GM23248 (cell line): ENCODE data around the gene SEL1L. TPM values are rescaled to one million over a fixed set of nuclear protein-coding genes. Genes with fewer than 3 reads are reported as not detected.
A peak's percentile ranks its signal among the peaks of the same experiment; 100 is the strongest.

Experiments
- DNase-seq: peaks from one replicate; pipeline ENCODE4 v3.0.0-alpha.2; 2015
- H2AFZ ChIP-seq: fragments of 200-600 bp; sonication (generic); 2 replicates; pipeline ENCODE4 v1.6.1; 2016; ENCODE audit warnings: antibody characterized with exemption
- H3F3A ChIP-seq: fragments of 200-600 bp; sonication (generic); 2 replicates; pipeline ENCODE4 v1.6.1; 2016; ENCODE audit warnings: mild to moderate bottlenecking, antibody characterized with exemption, mixed run types; ENCODE audit not compliant: insufficient read depth
- H3K27ac ChIP-seq: fragments of 200-600 bp; sonication (generic); 2 replicates; pipeline ENCODE4 v1.5.1; 2016; ENCODE audit warnings: mild to moderate bottlenecking
- H3K27me3 ChIP-seq: fragments of 200-600 bp; sonication (generic); replicated peaks from 2 replicates; pipeline ENCODE4 v1.6.1; 2016; ENCODE audit warnings: mild to moderate bottlenecking; ENCODE audit not compliant: insufficient read depth
- H3K36me3 ChIP-seq: fragments of 200-600 bp; sonication (generic); 2 replicates; pipeline ENCODE4 v1.6.1; 2016; ENCODE audit warnings: low read depth, mild to moderate bottlenecking
- H3K4me1 ChIP-seq: fragments of 200-600 bp; sonication (generic); 2 replicates; pipeline ENCODE4 v1.6.1; 2016; ENCODE audit warnings: mild to moderate bottlenecking; ENCODE audit not compliant: insufficient read depth
- H3K4me2 ChIP-seq: fragments of 200-600 bp; sonication (generic); one replicate; pipeline ENCODE4 v1.6.1; 2016; ENCODE audit warnings: mild to moderate bottlenecking; ENCODE audit not compliant: unreplicated experiment
- H3K4me3 ChIP-seq: fragments of 200-600 bp; sonication (generic); 2 replicates; pipeline ENCODE4 v1.5.1; 2016; ENCODE audit warnings: mild to moderate bottlenecking
- H3K79me2 ChIP-seq: fragments of 200-600 bp; sonication (generic); 2 replicates; pipeline ENCODE4 v1.6.1; 2016; ENCODE audit warnings: mild to moderate bottlenecking; ENCODE audit not compliant: insufficient read depth
- H3K9ac ChIP-seq: fragments of 200-600 bp; sonication (generic); 2 replicates; pipeline ENCODE4 v1.6.1; 2016; ENCODE audit warnings: mild to moderate bottlenecking
- H3K9me2 ChIP-seq: fragments of 200-600 bp; sonication (generic); 2 replicates; pipeline ENCODE4 v1.6.1; 2016; ENCODE audit warnings: mixed run types, mild to moderate bottlenecking, moderate library complexity; ENCODE audit not compliant: insufficient read depth
- H3K9me3 ChIP-seq: fragments of 200-600 bp; sonication (generic); one replicate; pipeline ENCODE4 v1.6.1; 2017; ENCODE audit warnings: low read depth
- H4K20me1 ChIP-seq: fragments of 200-600 bp; sonication (generic); 2 replicates; pipeline ENCODE4 v1.6.0; 2016; ENCODE audit not compliant: insufficient read depth
- EZH2 ChIP-seq: fragments of 200-600 bp; sonication (generic); IDR thresholded peaks from 2 replicates; pipeline ENCODE4 v1.6.1; 2018; ENCODE audit warnings: antibody characterized with exemption, mild to moderate bottlenecking; ENCODE audit not compliant: insufficient read depth, poor library complexity, severe bottlenecking
- EZH2phosphoT487 ChIP-seq: fragments of 200-600 bp; sonication (generic); IDR thresholded peaks from 2 replicates; pipeline ENCODE4 v1.6.1; 2018; ENCODE audit warnings: antibody characterized with exemption, moderate library complexity, mild to moderate bottlenecking, low read depth; ENCODE audit not compliant: insufficient read depth
- WGBS, 2 experiments: methylation state at CpG; one replicate each; pipeline ENCODE4 v1.1.6; 2015 to 2017; ENCODE audit warnings: low lambda C conversion rate in 2 of 2, low coverage in 1 of 2; ENCODE audit errors: missing lambda C conversion rate in 2 of 2; 5-methylcytosine and 5-hydroxymethylcytosine counted together
- in situ Hi-C: fragments of 300-500 bp; cut with MboI; formaldehyde crosslinking; loops from 2 replicates; pipeline ENCODE4 v1.15.0; 2020
- polyA plus RNA-seq: library from polyadenylated mRNA; unstranded; fragments of >200 nt; fragmentation: Nextera tagmentation; extraction: Ambion mirVana; gene quantifications from 2 replicates; pipeline ENCODE4 v1.2.1, GENCODE V29; 2016
- total RNA-seq: library from RNA; depleted of rRNA; stranded (reverse); fragments of >200 nt; shearing (Covaris generic); gene quantifications from 2 replicates; pipeline ENCODE4 v1.2.3, GENCODE V29; 2014

The SEL1L gene
- total and polyA plus RNA-seq, 2 experiments from 2014 or later = 49.4 to 69.2 TPM

GRCh38 chr14:81567302-81567701 lies 33.6 kb upstream of the SEL1L start:
- no peaks in the 10 kb centered on the region for H3K36me3 ChIP-seq
- H3K4me2 ChIP-seq = no peak overlapping the region
- H3K9me3 ChIP-seq = no peaks in the 10 kb centered on the region
- no peaks in the 10 kb centered on the region for H3K4me1 ChIP-seq
- no peaks in the 10 kb centered on the region for H3K79me2 ChIP-seq
- no peak overlapping the region for H3K27ac ChIP-seq
- WGBS, 2 experiments = 60 to 65% methylated on average over 6 of the region's 6 CpGs
- peak; percentile 4 for DNase-seq
- H3K9me2 ChIP-seq = no peaks in the 10 kb centered on the region
- no peak overlapping the region for H3K4me3 ChIP-seq
- H3F3A ChIP-seq = no peaks in the 10 kb centered on the region
- no peaks in the 10 kb centered on the region for H3K27me3 ChIP-seq
- TF ChIP-seq EZH2 = no peak
- no peak for TF ChIP-seq EZH2phosphoT487
- H4K20me1 ChIP-seq = no peaks in the 10 kb centered on the region
- H3K9ac ChIP-seq = no peak overlapping the region
- H2AFZ ChIP-seq = no peak overlapping the region
- in situ Hi-C loops = no loop called here

- Histone ChIP-seq H3K27me3 (no peaks in the 10 kb centered on the region), H3K9me3 (no peaks in the 10 kb centered on the region), H3F3A (no peaks in the 10 kb centered on the region), H3K9ac (no peak overlapping the region), H2AFZ (no peak overlapping the region), H3K4me3 (no peak overlapping the region), H3K27ac (no peak overlapping the region), H4K20me1 (no peaks in the 10 kb centered on the region), H3K9me2 (no peaks in the 10 kb centered on the region), H3K36me3 (no peaks in the 10 kb centered on the region), H3K4me1 (no peaks in the 10 kb centered on the region), H3K79me2 (no peaks in the 10 kb centered on the region), H3K4me2 (no peak overlapping the region)
- in situ Hi-C loops = no loop called here
- DNase-seq = peak; percentile 43
- WGBS, 2 experiments = 26 to 27% methylated on average over 7 of the region's 7 CpGs
- TF ChIP-seq EZH2 (no peak), EZH2phosphoT487 (no peak)
Observed at GRCh38 chr14:81565441-81566290, 32.0 kb upstream of the SEL1L start.

- H3F3A ChIP-seq = no peaks in the 10 kb centered on the region
- in situ Hi-C loops = no loop called here
- H3K9me3 ChIP-seq = no peaks in the 10 kb centered on the region
- no peaks in the 10 kb centered on the region for H3K79me2 ChIP-seq
- H3K9me2 ChIP-seq = no peaks in the 10 kb centered on the region
- no peak overlapping the region for H3K9ac ChIP-seq
- H3K4me3 ChIP-seq = no peak overlapping the region
- H2AFZ ChIP-seq = 0 out of 2 replicates have a peak overlapping the region, but pooled peaks have one; percentile 29
- H3K4me2 ChIP-seq = no peak overlapping the region
- no peak for TF ChIP-seq EZH2
- no peak for TF ChIP-seq EZH2phosphoT487
- H3K4me1 ChIP-seq = no peaks in the 10 kb centered on the region
- no peaks in the 10 kb centered on the region for H3K36me3 ChIP-seq
- H3K27ac ChIP-seq = no peak overlapping the region
- DNase-seq = peak; percentile 8
- WGBS, 2 experiments = 53 to 57% methylated on average over 2 of the region's 2 CpGs
- no peaks in the 10 kb centered on the region for H4K20me1 ChIP-seq
- no peaks in the 10 kb centered on the region for H3K27me3 ChIP-seq
Observed at GRCh38 chr14:81562818-81563217, 29.2 kb upstream of the SEL1L start.

- Histone ChIP-seq H3K36me3 (no peaks in the 10 kb centered on the region), H3K27ac (no peak overlapping the region), H4K20me1 (no peaks in the 10 kb centered on the region), H3K9me3 (no peaks in the 10 kb centered on the region), H3K9ac (no peak overlapping the region), H3K4me3 (no peak overlapping the region), H3K4me1 (no peaks in the 10 kb centered on the region), H3K27me3 (no peaks in the 10 kb centered on the region), H3K9me2 (no peaks in the 10 kb centered on the region), H3K79me2 (no peaks in the 10 kb centered on the region), H3K4me2 (no peak overlapping the region), H3F3A (no peaks in the 10 kb centered on the region), H2AFZ (no peak overlapping the region)
- no peak for DNase-seq
- TF ChIP-seq EZH2phosphoT487 (no peak), EZH2 (no peak)
- in situ Hi-C loops = no loop called here
- WGBS, 2 experiments = 33 to 38% methylated on average over 10 of the region's 10 CpGs
Observed at GRCh38 chr14:81561084-81561775, 27.6 kb upstream of the SEL1L start.
